Stimulated activated CD8-positive, alpha-beta memory T cell treated with anti-CD3 and anti-CD28 coated beads, Interleukin-2, amount 100 ng/mL, for 48 hours (primary cell): ENCODE measurements around the gene CTTN.

Experiments
- DNase-seq, 2 donors: peaks; one replicate each; pipeline ENCODE4 v3.0.0-alpha.2; 2020; ENCODE audit warnings: low read depth in 2 of 2

The CTTN gene

GRCh38 chr11:70428701-70429427 is 30.5 kb downstream of the CTTN start:
- no peak for DNase-seq

- no peak for DNase-seq
These were observed 31.0 kb downstream of the CTTN start for GRCh38 chr11:70429428-70429705.

GRCh38 chr11:70429724-70430521 is 31.6 kb downstream of the CTTN start:
- DNase-seq = no peak

GRCh38 chr11:70430671-70431574 is 32.6 kb downstream of the CTTN start:
- DNase-seq = no peak

- no peak for DNase-seq
These were observed 33.3 kb downstream of the CTTN start for GRCh38 chr11:70431611-70432010.

GRCh38 chr11:70432065-70432464 is 33.7 kb downstream of the CTTN start:
- no peak for DNase-seq

GRCh38 chr11:70432580-70432979 is 34.3 kb downstream of the CTTN start:
- no peak for DNase-seq

- DNase-seq = no peak
These were observed 34.7 kb downstream of the CTTN start for GRCh38 chr11:70433038-70433437.

- DNase-seq = no peak
These were observed 35.2 kb downstream of the CTTN start for GRCh38 chr11:70433526-70433925.

GRCh38 chr11:70433966-70434812 is 35.9 kb downstream of the CTTN start:
- no peak for DNase-seq

GRCh38 chr11:70434813-70435278 is 36.5 kb downstream of the CTTN start:
- DNase-seq = no peak

- DNase-seq = no peak
These were observed 37.0 kb downstream of the CTTN start for GRCh38 chr11:70435361-70435760.

GRCh38 chr11:70435765-70436500 is 37.6 kb downstream of the CTTN start:
- no peak for DNase-seq

- no peak for DNase-seq
These were observed 38.2 kb downstream of the CTTN start for GRCh38 chr11:70436501-70436860.

- no peak for DNase-seq
These were observed 38.9 kb downstream of the CTTN start for GRCh38 chr11:70437111-70437784.

GRCh38 chr11:70440206-70440605 is 41.9 kb downstream of the CTTN start:
- no peak for DNase-seq

GRCh38 chr11:70443773-70444030 is 45.4 kb downstream of the CTTN start:
- no peak for DNase-seq

- no peak for DNase-seq
These were observed 46.8 kb downstream of the CTTN start for GRCh38 chr11:70445091-70445490.

GRCh38 chr11:70445605-70446004 is 47.3 kb downstream of the CTTN start:
- DNase-seq = no peak

GRCh38 chr11:70448983-70449567 is 50.7 kb downstream of the CTTN start:
- DNase-seq = no peak
